HCT116 (cell line): ENCODE results near the gene ADD1. TPM values are rescaled to one million over a fixed set of nuclear protein-coding genes. Genes with fewer than 3 reads are reported as not detected.
A peak's percentile ranks its signal among the peaks of the same experiment; 100 is the strongest.

Experiments used
- ATAC-seq: fragments of 200-7000 bp; cut with Tn5 transposase; 2 replicates; pipeline ENCODE4 v1.9.1; 2020; ENCODE audit warnings: mild to moderate bottlenecking, moderate library complexity
- BruUV-seq: library from RNA; stranded (reverse); fragments of 400-500 nt; replicated peaks from 2 replicates; lab custom pipeline; 2021; lab: Mats Ljungman, UMichigan
- CTCF ChIA-PET: fragments of 300-600 bp; sonication (Branson Sonifier 250); formaldehyde crosslinking; loops from one replicate; lab custom pipeline; 2021; ENCODE audit warnings: antibody characterized with exemption; lab: Charles Lee
- POLR2A ChIA-PET: fragments of 300-600, 350-600 bp; sonication (Branson Sonifier 250); formaldehyde crosslinking; loops from one replicate; lab custom pipeline; 2021; ENCODE audit warnings: antibody characterized with exemption; lab: Charles Lee
- RAD21 ChIA-PET, 2 experiments: fragments of 300-600 bp; sonication (Branson Sonifier 250); formaldehyde crosslinking; loops; one replicate each; lab custom pipeline; 2023; ENCODE audit warnings: low total read pairs in 2 of 2; ENCODE audit not compliant: uncharacterized antibody in 2 of 2, unreplicated experiment in 2 of 2, low non-redundant PET in 1 of 2; lab: Charles Lee
- DNase-seq: peaks from one replicate; pipeline ENCODE4 v3.0.0-alpha.2; 2010; ENCODE audit warnings: low read depth, low spot score
- H2AFZ ChIP-seq: fragments of 200-600 bp; shearing (Covaris generic), sonication (generic); 2 replicates; pipeline ENCODE4 v1.6.1; 2017; ENCODE audit warnings: low read depth, mixed run types, mixed read lengths, antibody characterized with exemption, low read length; ENCODE audit not compliant: poor library complexity, severe bottlenecking
- H3K27ac ChIP-seq: 2 replicates; pipeline ENCODE4 v1.5.1; 2012; ENCODE audit warnings: low read depth, low read length
- H3K27me3 ChIP-seq: fragments of 200-600 bp; sonication (generic); 2 replicates; pipeline ENCODE4 v1.6.1; 2016; ENCODE audit warnings: mixed run types, low read length, mixed read lengths; ENCODE audit not compliant: insufficient read depth
- H3K36me3 ChIP-seq, 2 experiments: fragments of 200-500 bp in 1 of 2; fragments of 200-600 bp in 1 of 2; sonication (Bioruptor generic) in 1 of 2; sonication (generic) in 1 of 2; 2 replicates each; pipeline versions ENCODE4 v1.5.1 to v1.6.1; 2014 to 2016; ENCODE audit warnings: low read length in 2 of 2, inconsistent platforms in 1 of 2, mixed read lengths in 1 of 2, mixed run types in 1 of 2; ENCODE audit not compliant: insufficient read depth in 2 of 2, control insufficient read depth in 1 of 2
- H3K4me1 ChIP-seq, 2 experiments: fragments of 200-600 bp in 1 of 2; sonication (generic) in 1 of 2; 2 replicates each; pipeline versions ENCODE4 v1.5.1 to v1.6.1; 2012 to 2017; ENCODE audit warnings: low read length in 2 of 2, inconsistent platforms in 1 of 2, mild to moderate bottlenecking in 1 of 2, mixed read lengths in 1 of 2, mixed run types in 1 of 2, moderate library complexity in 1 of 2; ENCODE audit not compliant: insufficient read depth in 2 of 2, control insufficient read depth in 1 of 2
- H3K4me2 ChIP-seq: fragments of 200-600 bp; sonication (generic); 2 replicates; pipeline ENCODE4 v1.6.1; 2017; ENCODE audit warnings: mixed run types, low read length, mixed read lengths
- H3K4me3 ChIP-seq, 2 experiments: fragments of 200-600 bp in 1 of 2; sonication (generic) in 1 of 2; replicated peaks in 1 of 2; 2 replicates each; pipeline ENCODE4 v1.5.1; 2011 to 2016; ENCODE audit warnings: low read length in 2 of 2, control low read depth in 1 of 2, low read depth in 1 of 2, mild to moderate bottlenecking in 1 of 2, mixed read lengths in 1 of 2, mixed run types in 1 of 2
- H3K79me2 ChIP-seq: fragments of 200-600 bp; sonication (generic); 2 replicates; pipeline ENCODE4 v1.6.1; 2017; ENCODE audit warnings: mild to moderate bottlenecking, mixed run types, low read length, moderate library complexity, mixed read lengths; ENCODE audit not compliant: insufficient read depth
- H3K9ac ChIP-seq: fragments of 200-600 bp; sonication (generic); 2 replicates; pipeline ENCODE4 v1.6.1; 2016; ENCODE audit warnings: low read length, mixed read lengths
- H3K9me2 ChIP-seq: fragments of 200-600 bp; sonication (generic), shearing (Covaris generic); 2 replicates; pipeline ENCODE4 v1.6.1; 2017; ENCODE audit warnings: mixed run types, mild to moderate bottlenecking, moderate library complexity; ENCODE audit not compliant: insufficient read depth
- H3K9me3 ChIP-seq, 2 experiments: fragments of 200-500 bp in 1 of 2; fragments of 200-600 bp in 1 of 2; sonication (Bioruptor generic) in 1 of 2; sonication (generic) in 1 of 2; 2 replicates each; pipeline ENCODE4 v1.6.1; 2014 to 2017; ENCODE audit warnings: low read length in 2 of 2, mixed read lengths in 2 of 2, inconsistent platforms in 1 of 2, low read depth in 1 of 2, mild to moderate bottlenecking in 1 of 2, mixed run types in 1 of 2, moderate library complexity in 1 of 2; ENCODE audit not compliant: control insufficient read depth in 1 of 2, insufficient read depth in 1 of 2
- H4K20me1 ChIP-seq: fragments of 200-600 bp; sonication (generic), shearing (Covaris generic); 2 replicates; pipeline ENCODE4 v1.6.1; 2017; ENCODE audit warnings: mixed run types, mild to moderate bottlenecking, moderate library complexity; ENCODE audit not compliant: insufficient read depth
- ATF3 ChIP-seq: IDR thresholded peaks from 2 replicates; pipeline ENCODE4 v1.6.1; 2012
- CBX3 ChIP-seq: IDR thresholded peaks from 2 replicates; pipeline ENCODE4 v1.6.1; 2012; ENCODE audit warnings: low read depth
- CEBPB ChIP-seq: IDR thresholded peaks from 2 replicates; pipeline ENCODE4 v1.6.1; 2012; ENCODE audit warnings: low read depth
- CTCF ChIP-seq, 3 experiments: fragments of 200-600 bp in 1 of 3; sonication (generic) in 1 of 3; IDR thresholded peaks in 2 of 3; conservative IDR thresholded peaks in 1 of 3; 2 replicates each; pipeline ENCODE4 v1.5.1; 2012 to 2017; ENCODE audit warnings: low read depth in 2 of 3, low read length in 2 of 3, antibody characterized with exemption in 1 of 3, borderline replicate concordance in 1 of 3, control low read depth in 1 of 3, mild to moderate bottlenecking in 1 of 3, mixed read lengths in 1 of 3, mixed run types in 1 of 3, moderate library complexity in 1 of 3; ENCODE audit not compliant: insufficient read depth in 1 of 3
- ELF1 ChIP-seq: IDR thresholded peaks from 2 replicates; pipeline ENCODE4 v1.6.1; 2012; ENCODE audit warnings: low read depth, borderline replicate concordance
- EZH2phosphoT487 ChIP-seq: fragments of 200-600 bp; IDR thresholded peaks from 2 replicates; pipeline ENCODE4 v1.6.1; 2018; ENCODE audit warnings: antibody characterized with exemption, borderline replicate concordance
- FOSL1 ChIP-seq: IDR thresholded peaks from 2 replicates; pipeline ENCODE4 v1.6.1; 2012; ENCODE audit warnings: low read depth
- JUND ChIP-seq: IDR thresholded peaks from 2 replicates; pipeline ENCODE4 v1.6.1; 2012
- MAX ChIP-seq: IDR thresholded peaks from 2 replicates; pipeline ENCODE4 v1.6.1; 2012
- POLR2A ChIP-seq: IDR thresholded peaks from 2 replicates; pipeline ENCODE4 v1.7.0; 2011; ENCODE audit warnings: borderline replicate concordance; ENCODE audit not compliant: insufficient read depth, insufficient read length; ENCODE audit errors: extremely low read depth
- POLR2AphosphoS5 ChIP-seq: IDR thresholded peaks from 2 replicates; pipeline ENCODE4 v1.6.1; 2011; ENCODE audit warnings: mild to moderate bottlenecking, low read depth, low read length, moderate library complexity
- RAD21 ChIP-seq: IDR thresholded peaks from 2 replicates; pipeline ENCODE4 v1.6.1; 2012; ENCODE audit warnings: low read depth, mild to moderate bottlenecking
- REST ChIP-seq: IDR thresholded peaks from 2 replicates; pipeline ENCODE4 v1.6.1; 2012; ENCODE audit warnings: low read depth
- SIN3A ChIP-seq: IDR thresholded peaks from 2 replicates; pipeline ENCODE4 v1.6.1; 2012; ENCODE audit warnings: low read depth
- SP1 ChIP-seq: IDR thresholded peaks from 2 replicates; pipeline ENCODE4 v1.6.1; 2012; ENCODE audit warnings: low read depth
- SRF ChIP-seq: IDR thresholded peaks from 2 replicates; pipeline ENCODE4 v1.6.1; 2012; ENCODE audit warnings: low read depth
- YY1 ChIP-seq: IDR thresholded peaks from 2 replicates; pipeline ENCODE4 v1.6.1; 2011; ENCODE audit warnings: low read length, low read depth, moderate library complexity, mild to moderate bottlenecking; ENCODE audit not compliant: insufficient replicate concordance; ENCODE audit errors: extremely low read depth
- ZFX ChIP-seq: fragments of 450-650 bp; IDR thresholded peaks from 2 replicates; pipeline ENCODE4 v1.6.1; 2017
- ZNF274 ChIP-seq: fragments of 200-500 bp; sonication (Bioruptor generic); IDR thresholded peaks from 2 replicates; pipeline ENCODE4 v1.6.1; 2014; ENCODE audit warnings: mild to moderate bottlenecking, low read depth, low read length, inconsistent platforms
- intact Hi-C: fragments of 100-400 bp; cut with micrococcal nuclease; formaldehyde crosslinking; loops from 2 replicates; pipeline ENCODE4 v1.10.0; 2022
- total RNA-seq: library from RNA; stranded (reverse); gene quantifications from one replicate; pipeline ENCODE4 v1.2.1, GENCODE V29; 2021; ENCODE audit not compliant: unreplicated experiment

ADD1 gene
- total RNA-seq, 1 experiment from 2014 or later: 139 TPM

GRCh38 chr4:2813446-2814405, 29.9 kb upstream of the ADD1 start:
- intact Hi-C loops: no loop called here
- H3K36me3 ChIP-seq: no peaks in the 10 kb centered on the region
- peak overlapping the region; percentile 62; the same call in 1 of the 2 replicates for H3K27ac ChIP-seq
- POLR2A ChIA-PET: no interaction called here
- H3K9me3 ChIP-seq: no peaks in the 10 kb centered on the region
- H4K20me1 ChIP-seq: no peaks in the 10 kb centered on the region
- H3K4me2 ChIP-seq: peak overlapping the region; percentile 71
- H3K79me2 ChIP-seq: peaks cover 27% of the 10 kb centered on the region
- RAD21 ChIA-PET: no interaction called here
- no peaks in the 10 kb centered on the region for H3K27me3 ChIP-seq
- no TSS peak for BruUV-seq
- DNase-seq (no peak), ATAC-seq (no peak)
- no peak overlapping the region for H2AFZ ChIP-seq
- peak overlapping the region; percentile 54 to 60; a peak in 3 of 4 replicates for H3K4me3 ChIP-seq
- peak overlapping the region; percentile 72; the same call in 1 of the 2 replicates for H3K9ac ChIP-seq
- no peaks in the 10 kb centered on the region for H3K9me2 ChIP-seq
- H3K4me1 ChIP-seq: peaks cover 20 to 43% of the 10 kb centered on the region in 2 experiments; a peak in 3 of 4 replicates
- CTCF ChIA-PET: no interaction called here
- TF ChIP-seq JUND: no peak
- TF ChIP-seq EZH2phosphoT487: no peak
- no peak for TF ChIP-seq FOSL1
- no peak for TF ChIP-seq YY1
- TF ChIP-seq ZFX: no peak
- no peak for TF ChIP-seq SIN3A
- no peak for TF ChIP-seq RAD21
- no peak for TF ChIP-seq SP1
- TF ChIP-seq CTCF (IDR thresholded peaks at IDR 0.05 in 2 of 3, conservative IDR thresholded peaks at IDR 0.05 in 1 of 3; ENCODE audit: borderline replicate concordance in 1 of 3, insufficient read depth in 1 of 3, low read depth in 2 of 3, low read length in 2 of 3): no peak
- TF ChIP-seq SRF: no peak
- TF ChIP-seq ZNF274: no peak
- no peak for TF ChIP-seq ATF3
- no peak for TF ChIP-seq POLR2A
- TF ChIP-seq MAX: no peak
- TF ChIP-seq REST: no peak
- no peak for TF ChIP-seq POLR2AphosphoS5
- TF ChIP-seq CBX3: no peak
- TF ChIP-seq ELF1: no peak
- no peak for TF ChIP-seq CEBPB
